ENCODE data around the gene RDH8. TPM values are rescaled to one million over a fixed set of nuclear protein-coding genes. Genes with fewer than 3 reads are reported as not detected.

RDH8 gene
- total and polyA plus RNA-seq, 10 of the 15 experiments (the other 5 are each of a cell fraction or from before 2014, with no cell fraction given), result 0.04 to 0.58 (median 0.05) TPM; not detected in 7

GRCh38 chr19:10007371-10008183 lies 5.7 kb upstream of the RDH8 start:
- WGBS (ENCODE audit: insufficient coverage, insufficient replicate concordance, low lambda C conversion rate, missing lambda C conversion rate), result 27% methylated on average over 8 of the region's 13 CpGs
- in situ Hi-C loops (cut with MboI) (no loop called here), intact Hi-C loops (cut with micrococcal nuclease; ENCODE audit: unreplicated experiment) (no loop called here)
- no peak overlapping the region for H3K27ac ChIP-seq (ENCODE audit: control insufficient read depth, insufficient read depth)
- FAIRE-seq (no peak), DNase-seq (ENCODE audit: low read depth, low spot score) (no peak), ATAC-seq (no peak)
- H2AFZ ChIP-seq (ENCODE audit: control insufficient read depth, low read depth, low read length), result no peak overlapping the region
- ChIA-PET POLR2A (interaction anchor here (0.5 to 0.6 kb wide), 2 partner anchors 92 to 401 kb away, joined by 3 read pairs; no protein-coding TSS in a partner anchor), SMC1A (ENCODE audit: uncharacterized antibody, unreplicated experiment) (no interaction called here), RAD21 (ENCODE audit: unreplicated experiment) (interaction anchor here (1.2 kb wide), 1 partner anchor 97 kb away, joined by 3 read pairs; no protein-coding TSS in a partner anchor), CTCF (interaction anchor here (1.4 to 2.1 kb wide), 2 partner anchors 7 to 20 kb away, joined by 5 to 6 read pairs; no protein-coding TSS in a partner anchor)
- no peaks in the 10 kb centered on the region for H4K20me1 ChIP-seq (ENCODE audit: control insufficient read depth, insufficient read depth)
- peaks cover 2 to 3% of the 10 kb centered on the region in 2 experiments; a peak in 3 of 4 replicates for H3K27me3 ChIP-seq (replicated peaks in 1 of 2; ENCODE audit: control insufficient read depth in 2 of 2, insufficient read depth in 2 of 2, low read length in 1 of 2)
- no TSS peak for BruUV-seq (replicated peaks)
- TF ChIP-seq IKZF2 (IDR thresholded peaks at IDR 0.05), result peak; percentile 32 to 49; a peak in 2 of 4 replicates
- TF ChIP-seq CHD2 (IDR thresholded peaks at IDR 0.05; ENCODE audit: borderline replicate concordance, low read depth, low read length), result no peak
- TF ChIP-seq YBX1 (IDR thresholded peaks at IDR 0.05), result no peak
- TF ChIP-seq HDAC2 (IDR thresholded peaks at IDR 0.05), result no peak
- TF ChIP-seq EZH2 (IDR thresholded peaks at IDR 0.05; ENCODE audit: borderline replicate concordance, control insufficient read depth, low read depth, low read length), result no peak
- peak; percentile 34; the same call in 1 of the 2 replicates for TF ChIP-seq SPI1 (IDR thresholded peaks at IDR 0.05; ENCODE audit: borderline replicate concordance, insufficient read depth, low read depth, low read length)
- no peak for TF ChIP-seq MXI1 (IDR thresholded peaks at IDR 0.05; ENCODE audit: low read depth, low read length)
- no peak for TF ChIP-seq STAT3 (IDR thresholded peaks at IDR 0.05; ENCODE audit: low read depth, low read length)
- no peak for TF ChIP-seq RB1 (IDR thresholded peaks at IDR 0.05; ENCODE audit: borderline replicate concordance)
- TF ChIP-seq IKZF1 (conservative IDR thresholded peaks at IDR 0.05), result peak; percentile 59
- no peak for TF ChIP-seq GABPA (IDR thresholded peaks at IDR 0.05; ENCODE audit: low read depth)
- TF ChIP-seq CBX3 (IDR thresholded peaks at IDR 0.05; ENCODE audit: borderline replicate concordance, low read depth), result no peak
- TF ChIP-seq MTA2 (IDR thresholded peaks at IDR 0.05; ENCODE audit: low read depth), result peak; percentile 84
- TF ChIP-seq ZBTB11 (CRISPR knock-in tag; IDR thresholded peaks at IDR 0.05), result no peak
- peak; percentile 90 for TF ChIP-seq MEF2B (IDR thresholded peaks at IDR 0.05; ENCODE audit: partially characterized antibody, poor library complexity, severe bottlenecking)
- TF ChIP-seq STAT1 (conservative IDR thresholded peaks at IDR 0.05), result no peak
- TF ChIP-seq CREM (IDR thresholded peaks at IDR 0.05; ENCODE audit: low read depth), result no peak
- H3K4me1 ChIP-seq (ENCODE audit: control insufficient read depth, insufficient read depth, low read length), result no peaks in the 10 kb centered on the region
- H3K4me3 ChIP-seq, result no peak overlapping the region
- H3K9me3 ChIP-seq (replicated peaks; ENCODE audit: control insufficient read depth, insufficient read depth, low read length), result no peaks in the 10 kb centered on the region; the same call in 2 of the 3 replicates
- no peak overlapping the region for H3K9ac ChIP-seq (ENCODE audit: control insufficient read depth, insufficient read depth, low read length)
- H3K36me3 ChIP-seq (ENCODE audit: control insufficient read depth in 2 of 2, insufficient read depth in 2 of 2, low read length in 1 of 2), result no peaks in the 10 kb centered on the region
- H3K4me2 ChIP-seq (ENCODE audit: control insufficient read depth, insufficient read depth), result no peak overlapping the region
- H3K79me2 ChIP-seq (ENCODE audit: control insufficient read depth, insufficient read depth, low read length), result no peaks in the 10 kb centered on the region

Data from GM12878 (cell line).